Measurements from ENCODE around the gene IDI2.

Gene IDI2

DNA sequence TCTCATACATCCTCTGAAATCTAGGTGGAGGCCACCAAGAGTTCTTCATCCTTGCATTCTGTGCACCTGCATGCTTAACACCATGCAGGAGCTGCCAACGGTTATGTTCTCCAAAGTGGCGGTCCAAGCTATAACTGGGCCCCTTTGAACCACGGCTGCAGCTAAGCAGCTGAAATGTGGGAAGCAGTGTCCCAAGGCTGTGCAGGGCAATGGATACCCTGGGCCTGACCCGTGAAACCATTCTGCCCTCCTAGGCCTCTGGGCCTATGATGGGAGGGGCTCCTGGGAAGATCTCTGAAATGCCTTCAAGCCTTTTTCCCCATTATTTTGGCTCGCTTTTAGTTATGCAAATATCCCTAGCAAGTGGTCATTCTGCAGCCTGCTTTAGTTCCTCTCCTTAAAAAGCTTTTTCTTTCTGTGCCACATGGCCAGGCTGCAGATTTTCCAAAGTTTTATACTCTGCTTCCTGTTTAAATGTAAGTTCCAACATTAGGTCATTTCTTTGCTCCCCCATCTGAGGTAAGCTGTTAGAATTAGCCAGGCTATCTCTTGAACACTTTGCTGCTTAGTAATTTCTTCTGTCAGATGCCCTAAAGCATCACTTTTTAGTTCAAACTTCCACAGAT is 45.1 kb downstream of the IDI2 start:
- no peak for DNase-seq (ENCODE audit: low spot score)

DNA sequence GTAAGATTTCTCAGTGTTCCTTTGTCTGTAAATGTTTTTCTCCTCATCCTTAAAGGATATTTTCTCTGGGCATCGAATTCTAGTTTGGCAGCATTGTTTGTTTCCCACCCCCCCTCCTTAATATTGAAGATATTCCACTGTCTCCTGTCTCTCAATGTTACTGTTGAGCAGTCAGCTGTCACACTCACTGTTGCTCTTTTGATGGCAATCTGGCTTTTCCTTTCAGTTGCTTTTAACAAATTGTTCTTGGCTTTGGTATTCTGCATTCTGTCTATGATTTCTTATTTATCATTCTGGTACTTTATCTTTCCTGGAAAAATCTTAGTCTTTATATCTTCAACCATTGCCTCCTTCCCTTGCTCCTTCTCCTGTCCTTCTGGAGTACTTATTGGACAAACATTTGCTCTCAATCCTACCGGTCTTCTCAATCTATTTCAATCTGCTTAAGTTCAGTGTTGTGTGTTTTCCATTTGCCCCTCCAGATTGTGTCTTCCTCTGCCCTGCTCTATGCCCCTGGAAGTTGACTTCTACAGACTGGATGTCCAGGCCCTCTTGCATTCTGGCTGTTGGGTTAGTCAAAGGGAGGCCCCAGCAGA is 46.7 kb downstream of the IDI2 start:
- DNase-seq (ENCODE audit: low spot score), result no peak

DNA sequence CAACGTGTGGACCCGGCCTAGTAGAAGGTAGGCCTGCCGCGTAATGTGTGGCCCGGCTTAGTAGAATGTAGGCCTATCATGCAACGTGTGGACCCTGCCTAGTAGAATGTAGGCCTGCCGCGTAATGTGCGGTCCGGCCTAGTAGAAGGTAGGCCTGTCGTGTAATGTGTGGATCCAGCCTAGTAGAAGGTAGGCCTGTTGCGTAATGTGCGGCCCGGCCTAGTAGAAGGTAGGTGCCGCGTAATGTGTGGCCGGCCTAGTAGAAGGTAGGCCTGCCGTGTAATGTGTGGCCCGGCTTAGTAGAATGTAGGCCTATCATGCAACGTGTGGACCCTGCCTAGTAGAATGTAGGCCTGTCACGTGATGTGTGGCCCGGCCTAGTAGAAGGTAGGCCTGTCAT is 49.3 kb downstream of the IDI2 start:
- no peak for DNase-seq (ENCODE audit: low spot score)

DNA sequence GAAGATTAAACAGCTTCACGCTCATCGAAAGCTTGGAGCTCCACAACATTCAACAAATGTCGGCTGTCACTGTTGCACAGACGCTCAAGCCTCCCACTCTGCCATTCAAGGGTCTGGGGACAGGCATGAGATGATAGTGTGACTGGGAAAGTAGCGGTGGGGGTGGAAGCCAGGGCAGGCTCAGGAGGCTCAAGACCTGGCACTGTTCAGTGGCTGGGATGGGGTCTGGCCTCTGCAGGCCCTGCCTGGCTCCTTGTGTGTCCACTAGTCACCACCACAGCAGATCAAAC is 50.9 kb downstream of the IDI2 start:
- DNase-seq (ENCODE audit: low spot score), result no peak

DNA sequence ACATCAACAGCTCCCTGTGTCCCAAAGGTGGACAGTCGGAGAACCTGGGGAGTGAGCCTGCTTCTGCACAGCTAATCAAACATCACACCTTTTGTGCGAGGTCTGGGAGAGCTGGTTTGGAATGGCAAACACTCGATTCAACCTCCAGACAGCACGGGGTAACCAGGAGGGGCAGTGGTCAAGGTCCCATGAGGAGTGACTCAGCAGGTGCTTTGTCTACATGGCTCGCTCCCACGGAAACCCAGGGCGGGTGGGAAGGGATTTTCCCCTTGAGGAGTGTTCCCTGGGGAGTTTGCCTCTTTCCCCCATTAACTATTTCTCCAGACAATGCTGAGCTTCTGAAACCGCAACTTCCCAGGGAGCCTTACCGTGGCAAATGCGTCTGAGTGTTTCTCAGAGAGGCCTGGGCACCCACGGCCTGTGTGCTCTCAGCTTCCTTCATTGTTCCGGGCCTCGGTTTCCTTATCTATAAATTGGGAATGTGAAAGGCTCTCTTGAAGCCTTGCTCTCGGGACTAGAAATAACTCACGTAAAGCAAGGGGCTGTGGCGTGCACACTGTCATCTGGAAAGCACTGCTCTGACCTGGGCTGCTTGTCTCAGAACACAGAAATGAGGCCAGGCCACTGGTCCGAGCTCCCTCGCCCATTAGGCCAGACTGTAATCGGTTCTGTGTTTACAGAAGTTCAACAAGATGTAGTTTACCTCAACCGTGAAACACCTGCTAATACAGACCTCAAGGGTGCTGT is 51.4 kb downstream of the IDI2 start:
- no peak for DNase-seq (ENCODE audit: low spot score)

DNA sequence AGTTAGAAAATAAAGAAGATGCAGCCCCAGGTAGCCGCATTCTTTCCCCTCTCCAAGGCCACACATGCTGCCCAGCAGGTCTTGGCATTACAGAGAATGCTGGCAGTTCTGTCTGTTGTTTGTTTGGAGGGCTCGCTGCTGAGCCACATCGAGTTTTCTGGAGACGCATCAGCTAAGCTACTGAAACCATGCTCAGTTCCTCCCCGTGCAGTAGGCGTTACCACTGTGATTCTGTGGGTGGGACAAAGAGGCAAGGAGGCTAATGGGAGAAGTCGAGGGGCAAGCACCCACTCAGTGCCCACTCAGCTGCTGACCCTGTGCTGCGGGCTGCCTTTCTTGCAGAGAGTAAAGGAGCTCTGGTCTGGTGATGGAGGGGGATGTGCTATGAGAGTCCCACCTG is 52.9 kb downstream of the IDI2 start:
- no peak for DNase-seq (ENCODE audit: low spot score)

DNA sequence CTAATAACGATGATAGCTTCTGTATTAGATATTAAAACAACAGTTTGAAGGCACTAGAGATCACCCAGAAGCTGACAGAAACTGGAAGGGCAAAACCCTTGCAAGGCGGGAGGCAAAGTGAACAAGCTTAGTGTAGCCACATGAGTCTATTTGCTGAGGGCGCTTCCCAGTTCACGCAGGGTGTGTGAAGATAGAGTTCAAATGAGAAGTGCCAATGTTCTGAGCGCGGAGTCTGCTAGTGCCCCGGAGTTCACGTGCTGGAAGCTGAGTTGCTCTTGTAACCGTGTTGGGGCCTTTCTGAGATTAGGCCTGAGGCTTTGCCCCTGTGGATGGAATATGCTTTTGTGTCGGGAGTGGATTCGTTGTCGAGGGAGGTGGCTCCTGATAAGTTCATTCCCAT is 54.0 kb downstream of the IDI2 start:
- DNase-seq (ENCODE audit: low spot score), result no peak

DNA sequence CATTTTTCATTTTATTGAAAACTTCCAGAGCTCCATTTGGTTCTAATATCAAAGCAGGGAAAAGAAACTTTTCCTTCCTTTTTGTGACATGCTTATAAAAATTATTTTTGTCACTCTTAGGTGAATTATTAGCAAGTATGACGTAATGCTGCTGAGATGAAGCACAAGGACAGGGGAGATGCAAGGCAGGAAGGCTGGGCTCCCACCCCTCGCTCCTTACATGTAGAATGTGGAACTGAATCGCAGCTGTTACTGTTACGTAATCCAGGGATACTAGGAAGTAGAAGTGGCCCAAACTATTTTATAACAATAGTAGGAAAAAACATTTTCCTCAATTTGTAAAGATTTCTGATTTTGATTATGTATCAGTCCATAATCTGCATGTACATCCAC is 54.5 kb downstream of the IDI2 start:
- no peak for DNase-seq (ENCODE audit: low spot score)

DNA sequence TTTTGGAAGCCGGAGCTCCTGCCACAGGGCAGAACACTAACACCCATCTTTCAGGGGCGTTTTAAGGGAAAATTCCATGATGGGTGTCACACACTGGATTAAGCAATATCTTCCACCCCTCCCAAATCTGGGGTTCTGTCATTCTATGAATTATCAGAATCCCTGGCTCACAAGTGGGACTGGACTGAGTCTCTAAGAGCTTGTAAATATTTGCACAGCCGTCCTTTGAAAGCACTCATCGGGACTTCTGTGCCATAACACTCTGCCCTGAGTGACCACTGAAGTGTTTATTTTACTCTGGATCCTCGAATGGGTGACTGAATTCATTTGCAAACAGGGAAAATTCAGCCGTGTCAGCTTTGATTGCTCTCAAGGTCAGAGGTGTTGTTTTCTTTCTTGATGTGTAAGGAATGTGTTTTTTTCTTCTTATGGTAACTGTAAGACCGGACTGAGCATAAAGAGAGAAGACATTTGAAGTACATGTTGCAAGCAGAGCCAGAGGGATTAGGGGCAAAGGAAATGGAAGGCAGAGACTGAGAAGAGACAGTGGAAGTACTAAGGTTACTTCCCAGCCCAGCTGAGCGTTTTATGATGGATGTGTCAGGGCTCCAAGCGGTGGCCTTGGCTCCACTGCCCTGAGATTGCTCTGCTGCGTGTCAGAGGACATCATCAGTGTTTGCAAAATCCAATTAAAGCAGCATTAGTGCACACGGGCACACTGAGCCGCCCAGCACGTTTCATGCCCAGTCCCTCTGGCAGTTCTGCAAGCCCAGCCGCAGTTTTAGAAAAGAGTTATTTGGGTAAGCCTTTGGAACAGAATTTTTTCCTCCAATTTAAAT is 55.1 kb downstream of the IDI2 start:
- DNase-seq (ENCODE audit: low spot score), result peak; percentile 58

DNA sequence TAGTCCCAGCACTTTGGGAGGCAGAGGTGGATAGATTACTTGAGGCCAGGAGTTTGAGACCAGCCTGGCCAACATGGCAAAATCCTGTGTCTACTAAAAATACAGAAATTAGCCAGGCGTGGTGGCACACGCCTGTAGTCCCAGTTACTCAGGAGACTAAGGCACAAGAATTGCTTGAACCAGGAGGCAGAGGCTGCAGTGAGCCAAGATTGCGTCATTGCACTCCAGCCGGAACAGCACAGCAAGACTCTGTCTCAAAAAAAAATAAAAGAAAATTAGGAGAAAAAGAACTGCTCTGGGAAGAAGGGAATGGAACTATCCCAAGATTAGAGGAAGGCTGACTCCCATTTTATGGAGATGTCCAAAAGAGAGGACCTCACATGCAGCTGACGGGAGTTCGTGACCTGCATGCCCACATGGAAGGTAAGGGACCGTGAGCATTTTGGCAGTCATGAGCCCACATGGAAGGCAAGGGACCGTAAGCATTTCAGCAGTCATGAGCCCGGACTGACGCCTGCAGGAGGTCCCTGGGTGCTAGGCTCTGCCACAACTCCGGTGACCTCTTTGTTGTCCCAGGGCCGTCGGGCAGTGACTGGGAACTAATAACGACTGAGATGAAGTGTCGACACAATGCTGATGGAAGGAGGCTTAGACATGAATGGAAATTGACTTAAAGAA is 56.0 kb downstream of the IDI2 start:
- DNase-seq (ENCODE audit: low spot score), result peak; percentile 44

Data from HuH-7.5 (cell line).